Heart left ventricle (tissue), 16 donors: ENCODE data around the gene LRMDA. TPM values are rescaled to one million over a fixed set of nuclear protein-coding genes. Genes with fewer than 3 reads are reported as not detected.
A peak's percentile ranks its signal among the peaks of the same experiment; 100 is the strongest.

Experiments
- ATAC-seq, 4 donors: fragments of 200-7000 bp; cut with Tn5 transposase; one replicate each; pipeline ENCODE4 v1.9.1; 2020 to 2022; ENCODE audit warnings: moderate library complexity in 4 of 4, mild to moderate bottlenecking in 3 of 4, moderate number of reproducible peaks in 1 of 4
- DNase-seq, 5 donors: peaks; one replicate each; pipeline ENCODE4 v3.0.0-alpha.2; 2020
- H3K27ac ChIP-seq, 12 donors: fragments of 200-600 bp; sonication (generic) in 4 of 12; one replicate each; pipeline versions ENCODE4 v1.5.0 to v1.8.0; 2016 to 2022; ENCODE audit warnings: mild to moderate bottlenecking in 2 of 12
- H3K27me3 ChIP-seq, 9 donors: fragments of 200-600 bp; sonication (generic) in 2 of 9; one replicate each; pipeline versions ENCODE4 v1.5.1 to v1.8.0; 2016 to 2022; ENCODE audit warnings: mild to moderate bottlenecking in 3 of 9
- H3K36me3 ChIP-seq, 9 donors: fragments of 200-600 bp; sonication (generic) in 2 of 9; one replicate each; pipeline versions ENCODE4 v1.5.0 to v1.8.0; 2018 to 2022; ENCODE audit warnings: mild to moderate bottlenecking in 2 of 9
- H3K4me1 ChIP-seq, 12 donors: fragments of 200-600 bp; sonication (generic) in 4 of 12; one replicate each; pipeline versions ENCODE4 v1.5.0 to v1.8.0; 2016 to 2022; ENCODE audit warnings: mild to moderate bottlenecking in 3 of 12
- H3K4me3 ChIP-seq, 12 donors: fragments of 200-600 bp; sonication (generic) in 4 of 12; one replicate each; pipeline versions ENCODE4 v1.5.0 to v1.8.0; 2017 to 2022; ENCODE audit warnings: mild to moderate bottlenecking in 9 of 12, moderate library complexity in 4 of 12
- H3K9me3 ChIP-seq, 12 donors: fragments of 200-600 bp; sonication (generic) in 4 of 12; one replicate each; pipeline versions ENCODE4 v1.5.0 to v1.8.0; 2016 to 2022; ENCODE audit warnings: mild to moderate bottlenecking in 1 of 12
- POLR2A ChIP-seq, 2 donors: fragments of 450-650 bp; IDR thresholded peaks; one replicate each; pipeline ENCODE4 v1.6.1; 2017; ENCODE audit warnings: antibody characterized with exemption in 2 of 2, mild to moderate bottlenecking in 2 of 2, moderate library complexity in 2 of 2
- WGBS, 4 donors: extraction: QIAGEN DNeasy Blood & Tissue Kit in 2 of 4; methylation state at CpG; one replicate each; pipeline versions ENCODE4 v1.1.5 to v1.1.7; 2013 to 2018; 5-methylcytosine and 5-hydroxymethylcytosine counted together
- intact Hi-C, 10 donors: fragments of 100-400 bp; cut with DNase I; formaldehyde crosslinking; loops; one replicate each; pipeline versions ENCODE4 v1.11.1 to v1.14.2; 2022
- polyA plus RNA-seq, 2 donors: library from polyadenylated mRNA; stranded (reverse); fragments of 200-250 nt; gene quantifications; one replicate each; pipeline ENCODE4 v1.2.3, GENCODE V29; 2013
- total RNA-seq, 9 donors: library from RNA; depleted of rRNA in 2 of 9; stranded (reverse); fragments of >200 nt in 2 of 9; fragmentation: NEBNext Ultra II Directional in 3 of 9; extraction: Animal tissue kit (Norgen Biotek cat#: 25700) in 3 of 9; gene quantifications; one replicate each; pipeline versions ENCODE4 v1.1.0 to v1.2.4, GENCODE V29; 2016 to 2023
- TF ChIP-seq, protein P1 (sequence below), 12 donors: fragments of 200-600 bp; sonication (generic) in 4 of 12; IDR thresholded peaks; one replicate each; pipeline versions ENCODE4 v1.5.0 to v1.8.0; 2018 to 2022; ENCODE audit warnings: antibody characterized with exemption in 12 of 12, mild to moderate bottlenecking in 5 of 12
- donor health status: ischemic (EF 13 %, LVEDD 7.1; RV severe dilation, severe dysfunction).
- donor health status: healthy with polysubstance abuse.
- donor health status: DM: no; HTN: yes; CAD: no.
- donor health status: DM: no; HTN: no; CAD: no.
- donor health status: ischemic (EF 25% LVEDD 6.9; RV normal size, moderate dysfunction).
- donor health status: ischemic (EF 25% LVEDD 5.7; RV mildly dilated, moderate dysfunction).
- donor health status: healthy.
- donor health status: DM: yes; HTN: yes; CAD: no.
- donor health status: ischemic (EF 35%, LVEDD 5.7; RV mildly dilated, moderate dysfunction).
- donor health status: nonischemic (EF 11% LVEDD 7.7; RV severe dilation, severe dysfunction).
- donor health status: DM: yes; HTN: yes; CAD: no.
- donor health status: PGD.
- donor health status: ischemic (EF 29% LVEDD 5.4; RV normal size, mild dysfunction).
- donor health status: nonischemic (EF 23%, LVEDD 6.1; RV moderate dilation, normal function).

Gene LRMDA
- total and polyA plus RNA-seq, 11 donors: 2.4 to 34.4 (median 14.9) TPM

DNA sequence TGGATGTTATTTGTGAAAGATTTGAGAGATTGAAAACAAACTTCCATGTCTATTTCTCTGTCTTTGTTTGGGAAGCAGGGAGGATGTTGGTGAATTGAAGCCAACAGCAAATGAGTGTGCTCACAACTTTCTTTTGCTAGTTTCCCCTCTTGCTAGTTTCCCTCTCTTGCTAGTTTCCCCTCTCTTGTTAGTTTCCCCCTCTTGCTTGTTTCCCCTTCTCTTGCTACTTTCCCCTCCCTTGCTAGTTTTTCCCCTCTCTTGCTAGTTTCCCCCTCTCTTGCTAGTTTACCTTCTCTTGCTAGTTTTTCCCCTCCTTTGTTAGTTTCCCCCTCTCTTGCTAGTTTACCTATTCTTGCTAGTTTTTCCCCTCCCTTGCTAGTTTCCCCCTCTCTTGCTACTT, 613.3 kb downstream of the LRMDA start:
- Histone ChIP-seq H3K36me3 (no peaks in the 10 kb centered on the region), H3K4me1 (peaks cover 0 to 3% (median 0%) of the 10 kb centered on the region in 12 donors), H3K27ac (no peak overlapping the region), H3K9me3 (no peaks in the 10 kb centered on the region), H3K4me3 (no peak overlapping the region), H3K27me3 (no peaks in the 10 kb centered on the region)
- TF ChIP-seq, protein P1, sequence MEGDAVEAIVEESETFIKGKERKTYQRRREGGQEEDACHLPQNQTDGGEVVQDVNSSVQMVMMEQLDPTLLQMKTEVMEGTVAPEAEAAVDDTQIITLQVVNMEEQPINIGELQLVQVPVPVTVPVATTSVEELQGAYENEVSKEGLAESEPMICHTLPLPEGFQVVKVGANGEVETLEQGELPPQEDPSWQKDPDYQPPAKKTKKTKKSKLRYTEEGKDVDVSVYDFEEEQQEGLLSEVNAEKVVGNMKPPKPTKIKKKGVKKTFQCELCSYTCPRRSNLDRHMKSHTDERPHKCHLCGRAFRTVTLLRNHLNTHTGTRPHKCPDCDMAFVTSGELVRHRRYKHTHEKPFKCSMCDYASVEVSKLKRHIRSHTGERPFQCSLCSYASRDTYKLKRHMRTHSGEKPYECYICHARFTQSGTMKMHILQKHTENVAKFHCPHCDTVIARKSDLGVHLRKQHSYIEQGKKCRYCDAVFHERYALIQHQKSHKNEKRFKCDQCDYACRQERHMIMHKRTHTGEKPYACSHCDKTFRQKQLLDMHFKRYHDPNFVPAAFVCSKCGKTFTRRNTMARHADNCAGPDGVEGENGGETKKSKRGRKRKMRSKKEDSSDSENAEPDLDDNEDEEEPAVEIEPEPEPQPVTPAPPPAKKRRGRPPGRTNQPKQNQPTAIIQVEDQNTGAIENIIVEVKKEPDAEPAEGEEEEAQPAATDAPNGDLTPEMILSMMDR (IDR thresholded peaks at IDR 0.05): no peak
- TF ChIP-seq POLR2A (IDR thresholded peaks at IDR 0.05): no peak
- DNase-seq (no peak), ATAC-seq (no peak)
- intact Hi-C loops: loop anchor here in 2 of 10 donors (10.0 kb wide), 2 partner anchors 260 to 500 kb away; no protein-coding TSS in a partner anchor

DNA sequence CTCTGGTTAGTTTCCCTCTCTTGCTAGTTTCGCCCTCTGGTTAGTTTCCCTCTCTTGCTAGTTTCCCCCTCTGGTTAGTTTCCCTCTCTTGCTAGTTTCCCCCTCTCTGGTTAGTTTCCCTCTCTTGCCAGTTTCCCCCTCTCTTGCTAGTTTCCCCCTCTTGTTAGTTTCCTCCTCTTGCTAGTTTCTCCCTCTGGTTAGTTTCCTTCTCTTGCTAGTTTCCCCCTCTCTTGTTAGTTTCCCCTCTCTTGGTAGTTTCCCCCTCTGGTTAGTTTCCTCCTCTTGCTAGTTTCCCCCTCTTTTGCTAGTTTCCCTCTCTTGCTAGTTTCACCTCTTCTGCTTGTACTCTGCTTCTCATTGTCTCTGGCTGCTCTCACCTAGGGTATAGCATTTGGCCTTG, 613.8 kb downstream of the LRMDA start:
- peaks cover 0 to 7% (median 0%) of the 10 kb centered on the region in 12 donors for H3K4me1 ChIP-seq
- intact Hi-C loops: loop anchor here in 2 of 10 donors (10.0 kb wide), 2 partner anchors 260 to 500 kb away; no protein-coding TSS in a partner anchor
- no peak overlapping the region for H3K27ac ChIP-seq
- H3K9me3 ChIP-seq: no peaks in the 10 kb centered on the region
- 93 to 100% (median 97%) methylated on average over 1 of the region's 1 CpG for WGBS, 4 donors
- H3K27me3 ChIP-seq: no peaks in the 10 kb centered on the region
- no peak overlapping the region for H3K4me3 ChIP-seq
- DNase-seq (no peak), ATAC-seq (no peak)
- no peak for TF ChIP-seq POLR2A (IDR thresholded peaks at IDR 0.05)
- TF ChIP-seq, protein P1 (IDR thresholded peaks at IDR 0.05): no peak
- no peaks in the 10 kb centered on the region for H3K36me3 ChIP-seq

DNA sequence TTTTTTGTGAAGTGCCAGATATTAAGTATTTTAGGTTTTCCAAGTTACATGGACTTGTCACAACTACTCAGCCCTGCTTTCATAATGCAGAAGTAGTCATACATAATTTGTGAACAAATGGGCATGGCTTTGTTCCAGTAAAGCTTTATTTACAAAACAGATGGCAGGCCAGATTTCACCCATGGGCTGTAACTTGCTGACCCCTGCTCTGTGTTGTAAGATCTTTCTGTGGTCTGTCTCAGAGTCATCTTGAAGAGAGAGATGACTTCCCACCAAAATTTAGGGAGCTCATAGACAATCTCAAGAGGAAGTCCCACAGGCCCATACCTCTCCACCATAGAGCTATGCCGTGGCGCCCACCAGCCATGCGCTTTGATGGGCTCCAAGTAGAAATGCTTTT, 616.1 kb downstream of the LRMDA start:
- Histone ChIP-seq H3K4me3 (no peak overlapping the region), H3K27me3 (no peaks in the 10 kb centered on the region)
- intact Hi-C loops: loop anchor here in 2 of 10 donors (10.0 kb wide), 2 partner anchors 257 to 497 kb away; no protein-coding TSS in a partner anchor

DNA sequence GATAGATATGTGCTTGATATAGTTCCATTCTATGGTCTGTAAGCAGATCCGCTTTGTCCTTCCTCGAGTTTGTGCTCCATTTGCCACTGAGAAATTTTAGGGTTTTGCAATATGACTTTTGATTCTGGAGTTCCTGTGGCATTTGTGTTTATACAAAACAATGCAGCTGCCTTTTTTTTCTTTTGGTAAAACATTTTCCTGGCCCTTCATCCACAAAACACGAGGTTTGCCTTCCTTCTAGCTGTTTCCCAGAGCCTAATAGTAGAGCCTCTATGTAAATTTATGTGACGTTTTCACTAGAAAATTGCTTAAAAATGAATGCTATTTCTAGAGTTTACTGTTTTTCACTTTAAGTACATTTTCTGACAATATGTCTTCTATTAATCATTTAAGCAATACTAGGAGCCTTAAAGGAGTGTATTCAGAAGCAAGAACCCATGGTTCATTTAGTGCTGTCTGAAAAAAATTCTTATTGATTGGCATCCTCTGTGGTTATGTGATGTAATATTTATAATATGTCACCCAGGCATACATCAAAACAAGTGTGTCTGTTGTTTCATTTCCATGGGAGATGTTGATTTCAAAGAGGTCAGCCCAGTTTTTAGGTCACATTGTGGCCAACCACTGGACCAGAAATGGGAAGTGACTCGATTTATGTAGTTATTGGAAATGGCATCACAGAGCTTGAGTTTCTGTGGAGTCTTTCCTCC, 618.3 kb downstream of the LRMDA start:
- WGBS, 4 donors: 91 to 93% (median 92%) methylated on average over 5 of the region's 5 CpGs
- no peaks in the 10 kb centered on the region for H3K27me3 ChIP-seq
- DNase-seq (no peak), ATAC-seq (peak in 1 of 4 donors; percentile 48)
- TF ChIP-seq, protein P1 (IDR thresholded peaks at IDR 0.05): no peak
- TF ChIP-seq POLR2A (IDR thresholded peaks at IDR 0.05): no peak
- no peaks in the 10 kb centered on the region for H3K36me3 ChIP-seq
- intact Hi-C loops: loop anchor here in 2 of 10 donors (10.0 kb wide), 2 partner anchors 255 to 495 kb away; no protein-coding TSS in a partner anchor
- no peaks in the 10 kb centered on the region for H3K9me3 ChIP-seq
- H3K4me3 ChIP-seq: no peak overlapping the region
- H3K4me1 ChIP-seq: peaks cover 0 to 12% (median 0%) of the 10 kb centered on the region in 12 donors
- no peak overlapping the region for H3K27ac ChIP-seq

More for the DNA sequence above, 616.1 kb downstream of the LRMDA start:
- Histone ChIP-seq H3K4me1 (peaks cover 0 to 12% (median 0%) of the 10 kb centered on the region in 12 donors), H3K27ac (no peak overlapping the region), H3K36me3 (no peaks in the 10 kb centered on the region), H3K9me3 (no peaks in the 10 kb centered on the region)
- DNase-seq (no peak), ATAC-seq (no peak)
- WGBS, 4 donors: 95 to 99% (median 98%) methylated on average over 3 of the region's 3 CpGs
- TF ChIP-seq POLR2A (IDR thresholded peaks at IDR 0.05): no peak
- TF ChIP-seq, protein P1 (IDR thresholded peaks at IDR 0.05): no peak
